GM21447 (cell line): Measurements from ENCODE around the gene TAOK2.
"Not testable (repeated sequence)": the region's sequence is repeated elsewhere in the genome, so short reads cannot be mapped to it uniquely, and the experiment has no call there.

Experiments used
- ATAC-seq: cut with Tn5 transposase; IDR thresholded peaks from one replicate; pipeline ENCODE4 v1.9.1; 2021; ENCODE audit not compliant: unreplicated experiment

Gene TAOK2

GRCh38 chr16:30002614-30003346 lies 29.1 kb downstream of the TAOK2 start:
- no peak for ATAC-seq

GRCh38 chr16:30003670-30004423 lies 30.2 kb downstream of the TAOK2 start:
- no peak for ATAC-seq

- no peak for ATAC-seq
These were observed 30.7 kb downstream of the TAOK2 start for GRCh38 chr16:30004424-30004776.

GRCh38 chr16:30004811-30005242 lies 31.2 kb downstream of the TAOK2 start:
- ATAC-seq = no peak

- no peak for ATAC-seq
These were observed 31.9 kb downstream of the TAOK2 start for GRCh38 chr16:30005341-30006094.

GRCh38 chr16:30006095-30006473 lies 32.4 kb downstream of the TAOK2 start:
- no peak for ATAC-seq

GRCh38 chr16:30006659-30007377 lies 33.1 kb downstream of the TAOK2 start:
- no peak for ATAC-seq

- no peak for ATAC-seq
These were observed 33.8 kb downstream of the TAOK2 start for GRCh38 chr16:30007378-30007895.

- no peak for ATAC-seq
These were observed 35.6 kb downstream of the TAOK2 start for GRCh38 chr16:30009085-30009862.

GRCh38 chr16:30009990-30010843 lies 36.5 kb downstream of the TAOK2 start:
- no peak for ATAC-seq

- no peak for ATAC-seq
These were observed 37.4 kb downstream of the TAOK2 start, which contains the start of gene DOC2A for GRCh38 chr16:30010844-30011713. TSS of gene DOC2A (minus strand) at chr16:30011027. CDS start at chr16:30010222, 805 bp downstream.

- no peak for ATAC-seq
These were observed 38.2 kb downstream of the TAOK2 start for GRCh38 chr16:30011714-30012504.

GRCh38 chr16:30012598-30012997 lies 38.9 kb downstream of the TAOK2 start:
- not testable (repeated sequence) for ATAC-seq

GRCh38 chr16:30015450-30015849 lies 41.8 kb downstream of the TAOK2 start:
- ATAC-seq = not testable (repeated sequence)

GRCh38 chr16:30016555-30017276 lies 43.0 kb downstream of the TAOK2 start:
- ATAC-seq = no peak

GRCh38 chr16:30017277-30017656 lies 43.6 kb downstream of the TAOK2 start:
- ATAC-seq = no peak

- ATAC-seq = not testable (repeated sequence)
These were observed 44.3 kb downstream of the TAOK2 start for GRCh38 chr16:30017937-30018336.
